Stimulated activated naive CD8-positive, alpha-beta T cell treated with anti-CD3 and anti-CD28 coated beads, Interleukin-15, Interleukin-2, amounts not matched to agents 100 ng/mL and 50 ng/mL, for 24 hours (primary cell): Measurements from ENCODE around the gene TMEM181.
A peak's percentile ranks its signal among the peaks of the same experiment; 100 is the strongest.

Experiments used
- H3K27ac Mint-ChIP-seq: one replicate; pipeline ENCODE4 v1.8.0; 2021; ENCODE audit warnings: mild to moderate bottlenecking, mixed read lengths
- H3K27me3 Mint-ChIP-seq: one replicate; pipeline ENCODE4 v1.8.0; 2021; ENCODE audit warnings: mixed read lengths
- H3K36me3 Mint-ChIP-seq: one replicate; pipeline ENCODE4 v1.8.0; 2021; ENCODE audit warnings: low read depth, mixed read lengths
- H3K4me1 Mint-ChIP-seq: one replicate; pipeline ENCODE4 v1.8.0; 2021; ENCODE audit warnings: low read depth, mixed read lengths
- H3K4me3 Mint-ChIP-seq: one replicate; pipeline ENCODE4 v1.8.0; 2021; ENCODE audit warnings: mild to moderate bottlenecking, mixed read lengths
- H3K9me3 Mint-ChIP-seq: one replicate; pipeline ENCODE4 v1.8.0; 2021; ENCODE audit warnings: mixed read lengths

The TMEM181 gene

DNA sequence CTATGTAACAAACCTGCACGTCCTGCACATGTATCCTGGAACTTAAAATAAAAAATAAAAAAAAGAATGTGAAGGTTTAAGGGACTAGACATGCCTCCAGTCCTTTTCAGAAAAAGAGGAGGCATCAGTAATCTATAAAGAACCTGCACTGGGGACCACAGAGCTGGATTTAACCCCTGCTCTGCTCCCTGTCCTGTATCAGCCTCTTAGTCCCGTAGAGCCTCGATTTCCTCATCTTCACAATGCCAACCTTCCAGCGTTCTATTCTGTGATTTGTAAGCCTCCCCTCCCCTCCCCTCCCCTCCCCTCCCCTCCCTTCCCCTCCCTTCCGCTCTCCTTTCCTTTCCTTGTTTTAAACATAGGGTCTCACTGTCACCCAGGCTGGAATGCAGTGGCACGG is 31.1 kb upstream of the TMEM181 start:
- no peak overlapping the region for H3K4me3 Mint-ChIP-seq
- H3K36me3 Mint-ChIP-seq = peaks cover 4% of the 10 kb centered on the region
- peaks cover 23% of the 10 kb centered on the region for H3K9me3 Mint-ChIP-seq

DNA sequence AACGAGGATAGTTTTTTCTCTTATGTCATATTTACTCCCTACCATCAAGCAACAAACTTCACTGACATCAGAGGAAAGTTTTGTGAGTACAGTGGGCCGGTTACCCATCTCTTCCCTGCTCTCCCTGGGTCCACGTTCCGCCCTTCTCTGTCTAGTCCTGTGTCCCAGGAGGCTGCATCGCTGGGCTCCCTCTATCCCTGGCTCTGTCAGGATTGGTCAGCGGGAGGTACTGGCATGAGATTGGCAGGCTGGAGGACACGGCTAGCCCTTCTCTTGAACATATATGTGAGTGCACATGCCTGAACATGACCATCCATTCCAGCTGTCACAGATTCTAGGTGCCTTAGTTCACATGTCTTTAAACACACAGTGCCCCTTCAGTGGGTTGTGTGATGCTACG is 30.3 kb upstream of the TMEM181 start:
- Mint-ChIP-seq H3K4me1 (no peaks in the 10 kb centered on the region), H3K27ac (no peak overlapping the region), H3K27me3 (peaks cover 63% of the 10 kb centered on the region), H3K9me3 (peaks cover 23% of the 10 kb centered on the region), H3K4me3 (no peak overlapping the region), H3K36me3 (peaks cover 4% of the 10 kb centered on the region)

More for the DNA sequence above, 31.1 kb upstream of the TMEM181 start:
- no peak overlapping the region for H3K27ac Mint-ChIP-seq
- no peaks in the 10 kb centered on the region for H3K4me1 Mint-ChIP-seq
- peaks cover 66% of the 10 kb centered on the region for H3K27me3 Mint-ChIP-seq

DNA sequence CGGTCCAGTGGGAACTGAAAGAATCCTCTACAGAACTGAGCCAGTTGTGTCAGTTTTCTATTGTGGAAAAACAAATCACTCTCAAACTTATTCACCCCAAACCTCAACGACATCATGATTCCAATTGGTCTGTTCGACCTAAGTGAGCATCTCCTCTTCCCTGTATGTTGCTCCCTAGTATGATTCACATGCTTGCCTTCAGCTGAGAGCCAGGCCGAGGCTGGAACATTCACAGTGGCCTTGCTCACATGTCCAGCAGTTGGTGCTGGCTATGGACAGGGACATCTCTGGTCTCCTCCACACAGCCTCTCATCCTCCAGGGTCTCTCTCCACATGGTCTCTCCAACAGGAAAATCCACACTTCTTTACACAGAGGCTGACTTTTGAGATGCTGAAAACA is 28.3 kb upstream of the TMEM181 start:
- Mint-ChIP-seq H3K4me3 (no peak overlapping the region), H3K4me1 (no peaks in the 10 kb centered on the region), H3K27me3 (peaks cover 56% of the 10 kb centered on the region), H3K27ac (no peak overlapping the region), H3K36me3 (peaks cover 4% of the 10 kb centered on the region), H3K9me3 (peaks cover 27% of the 10 kb centered on the region)

- Mint-ChIP-seq H3K4me1 (no peaks in the 10 kb centered on the region), H3K27ac (no peak overlapping the region), H3K27me3 (peaks cover 52% of the 10 kb centered on the region), H3K36me3 (peaks cover 4% of the 10 kb centered on the region), H3K9me3 (peaks cover 27% of the 10 kb centered on the region), H3K4me3 (no peak overlapping the region)
These were observed 27.9 kb upstream of the TMEM181 start for GRCh38 chr6:158531970-158532369.

- Mint-ChIP-seq H3K27me3 (peaks cover 67% of the 10 kb centered on the region), H3K9me3 (peaks cover 19% of the 10 kb centered on the region), H3K4me3 (peak overlapping the region; percentile 64), H3K36me3 (peaks cover 4% of the 10 kb centered on the region), H3K4me1 (no peaks in the 10 kb centered on the region), H3K27ac (no peak overlapping the region)
These were observed 23.6 kb upstream of the TMEM181 start for GRCh38 chr6:158536084-158536890.

DNA sequence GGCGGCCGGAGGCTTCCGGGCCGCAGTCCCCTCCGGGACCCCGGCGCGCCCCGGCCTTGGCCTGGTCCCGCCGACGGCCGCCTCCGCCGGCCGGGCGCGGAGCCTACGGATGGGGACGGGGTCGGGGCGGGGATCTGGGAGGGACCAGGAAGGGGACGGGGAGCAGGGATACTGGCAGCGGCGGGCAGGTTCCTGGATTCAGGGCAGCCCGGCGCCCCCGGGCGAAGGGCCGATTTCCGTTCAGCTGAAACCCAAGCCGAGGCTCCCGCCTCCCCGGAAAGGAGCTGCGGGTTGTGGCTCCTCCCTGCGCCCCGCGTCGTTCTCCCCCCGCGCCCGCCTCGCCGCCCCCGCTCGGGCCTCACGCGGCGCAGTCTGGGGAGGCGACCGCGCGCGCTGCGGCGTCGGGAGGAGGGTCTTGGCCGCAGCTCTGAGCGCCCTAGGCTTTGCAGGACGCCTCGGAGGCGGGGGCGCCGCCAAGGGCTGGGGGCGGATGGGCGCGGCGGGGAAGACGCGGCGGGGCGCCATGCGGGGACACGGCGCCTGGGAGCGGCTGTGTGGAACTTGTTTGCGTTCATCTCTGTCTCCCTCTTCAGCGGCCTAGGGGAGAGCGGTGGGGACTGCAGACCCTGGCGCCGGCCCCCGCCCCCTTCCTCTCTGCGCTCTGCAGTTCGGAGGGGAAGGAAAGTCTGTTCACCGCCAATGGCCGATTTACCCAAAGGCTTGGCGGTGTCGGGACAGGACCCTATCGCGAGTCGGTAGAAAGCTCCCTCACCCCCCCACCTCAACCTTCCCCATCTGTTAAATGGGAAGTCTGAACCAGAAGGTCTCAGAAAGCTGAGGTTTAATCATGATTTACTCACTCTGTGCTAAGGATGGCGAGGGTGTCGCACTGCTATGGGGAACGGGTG is 22.7 kb upstream of the TMEM181 start:
- H3K27ac Mint-ChIP-seq = no peak overlapping the region
- H3K27me3 Mint-ChIP-seq = peaks cover 66% of the 10 kb centered on the region
- no peaks in the 10 kb centered on the region for H3K4me1 Mint-ChIP-seq
- H3K36me3 Mint-ChIP-seq = peaks cover 4% of the 10 kb centered on the region
- H3K9me3 Mint-ChIP-seq = peaks cover 11% of the 10 kb centered on the region
- peak overlapping the region; percentile 60 for H3K4me3 Mint-ChIP-seq

DNA sequence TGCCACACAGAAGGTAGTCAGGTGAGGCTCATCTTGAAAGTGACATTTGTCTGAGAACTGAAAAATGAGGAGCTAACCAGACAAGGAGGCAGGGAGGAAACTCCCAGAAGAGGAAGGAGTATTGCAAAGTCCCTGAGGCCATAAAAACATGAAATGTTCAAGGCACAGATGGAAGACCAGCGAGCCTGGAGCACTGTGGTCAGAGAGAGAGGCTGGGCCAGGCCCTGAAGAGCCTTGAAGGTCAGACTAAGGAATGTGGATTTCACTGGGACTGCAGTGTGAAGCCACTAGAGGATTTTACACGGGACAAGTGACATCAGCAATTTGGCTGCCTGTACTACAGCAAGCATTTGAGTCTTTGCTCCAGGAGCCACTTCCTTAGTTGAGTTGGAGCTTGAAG is 21.1 kb upstream of the TMEM181 start:
- Mint-ChIP-seq H3K36me3 (no peaks in the 10 kb centered on the region), H3K27me3 (peaks cover 61% of the 10 kb centered on the region), H3K4me1 (no peaks in the 10 kb centered on the region), H3K9me3 (peaks cover 4% of the 10 kb centered on the region), H3K4me3 (no peak overlapping the region), H3K27ac (no peak overlapping the region)

- no peak overlapping the region for H3K27ac Mint-ChIP-seq
- peaks cover 58% of the 10 kb centered on the region for H3K27me3 Mint-ChIP-seq
- no peak overlapping the region for H3K4me3 Mint-ChIP-seq
- H3K4me1 Mint-ChIP-seq = no peaks in the 10 kb centered on the region
- no peaks in the 10 kb centered on the region for H3K36me3 Mint-ChIP-seq
- peaks cover 4% of the 10 kb centered on the region for H3K9me3 Mint-ChIP-seq
These were observed 20.5 kb upstream of the TMEM181 start for GRCh38 chr6:158539413-158539812.

DNA sequence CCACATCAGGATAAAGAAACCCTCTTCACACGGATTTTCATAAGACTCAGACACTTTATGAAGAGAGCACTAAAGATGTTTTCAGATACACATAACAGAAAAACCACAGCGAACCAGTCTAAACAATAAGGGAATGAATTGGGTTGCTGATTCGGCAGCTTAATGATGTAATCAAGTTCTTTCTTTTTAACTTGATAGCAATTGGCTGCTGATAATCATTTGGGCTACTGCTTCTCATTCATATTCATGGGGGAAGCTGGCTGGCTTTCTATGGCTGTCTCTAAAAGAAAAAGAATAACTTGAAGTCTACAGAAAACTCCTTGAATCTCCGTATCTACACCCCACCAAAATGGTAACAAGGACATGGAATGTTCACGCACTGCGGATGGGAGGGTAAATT is 20.0 kb upstream of the TMEM181 start:
- Mint-ChIP-seq H3K4me3 (no peak overlapping the region), H3K4me1 (no peaks in the 10 kb centered on the region), H3K9me3 (peaks cover 4% of the 10 kb centered on the region), H3K27ac (no peak overlapping the region), H3K36me3 (no peaks in the 10 kb centered on the region), H3K27me3 (peaks cover 54% of the 10 kb centered on the region)

- no peaks in the 10 kb centered on the region for H3K4me1 Mint-ChIP-seq
- H3K4me3 Mint-ChIP-seq = no peak overlapping the region
- no peaks in the 10 kb centered on the region for H3K9me3 Mint-ChIP-seq
These were observed 16.2 kb upstream of the TMEM181 start for GRCh38 chr6:158543606-158544185.

DNA sequence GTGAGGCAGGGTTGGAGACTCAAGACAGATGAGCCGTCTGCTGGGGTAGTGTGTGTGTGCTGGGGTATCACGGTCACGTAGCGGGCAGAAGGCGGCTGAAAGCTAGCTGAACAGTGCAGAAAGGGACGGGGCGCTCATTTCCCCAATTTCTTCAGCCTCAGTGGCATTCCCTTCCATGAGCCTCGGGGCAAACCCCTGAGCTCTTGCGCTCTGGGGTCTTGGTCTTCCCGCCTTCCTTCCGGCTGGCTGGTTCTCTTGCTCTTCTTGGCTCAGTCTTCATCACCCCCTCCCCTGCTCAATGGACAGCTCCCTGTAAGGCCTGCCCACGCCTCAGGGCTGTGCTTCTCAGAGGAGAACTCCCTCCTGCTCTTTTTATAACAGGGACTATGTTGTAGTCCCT is 15.5 kb upstream of the TMEM181 start:
- Mint-ChIP-seq H3K4me3 (no peak overlapping the region), H3K27ac (no peak overlapping the region), H3K4me1 (no peaks in the 10 kb centered on the region), H3K36me3 (no peaks in the 10 kb centered on the region), H3K9me3 (no peaks in the 10 kb centered on the region), H3K27me3 (peaks cover 25% of the 10 kb centered on the region)

More at GRCh38 chr6:158543606-158544185, 16.2 kb upstream of the TMEM181 start:
- Mint-ChIP-seq H3K27ac (no peak overlapping the region), H3K27me3 (peaks cover 32% of the 10 kb centered on the region), H3K36me3 (no peaks in the 10 kb centered on the region)

GRCh38 chr6:158545043-158545966 is 14.6 kb upstream of the TMEM181 start:
- no peaks in the 10 kb centered on the region for H3K4me1 Mint-ChIP-seq
- H3K9me3 Mint-ChIP-seq = no peaks in the 10 kb centered on the region
- H3K36me3 Mint-ChIP-seq = no peaks in the 10 kb centered on the region
- H3K4me3 Mint-ChIP-seq = no peak overlapping the region
- H3K27ac Mint-ChIP-seq = no peak overlapping the region
- peaks cover 18% of the 10 kb centered on the region for H3K27me3 Mint-ChIP-seq

DNA sequence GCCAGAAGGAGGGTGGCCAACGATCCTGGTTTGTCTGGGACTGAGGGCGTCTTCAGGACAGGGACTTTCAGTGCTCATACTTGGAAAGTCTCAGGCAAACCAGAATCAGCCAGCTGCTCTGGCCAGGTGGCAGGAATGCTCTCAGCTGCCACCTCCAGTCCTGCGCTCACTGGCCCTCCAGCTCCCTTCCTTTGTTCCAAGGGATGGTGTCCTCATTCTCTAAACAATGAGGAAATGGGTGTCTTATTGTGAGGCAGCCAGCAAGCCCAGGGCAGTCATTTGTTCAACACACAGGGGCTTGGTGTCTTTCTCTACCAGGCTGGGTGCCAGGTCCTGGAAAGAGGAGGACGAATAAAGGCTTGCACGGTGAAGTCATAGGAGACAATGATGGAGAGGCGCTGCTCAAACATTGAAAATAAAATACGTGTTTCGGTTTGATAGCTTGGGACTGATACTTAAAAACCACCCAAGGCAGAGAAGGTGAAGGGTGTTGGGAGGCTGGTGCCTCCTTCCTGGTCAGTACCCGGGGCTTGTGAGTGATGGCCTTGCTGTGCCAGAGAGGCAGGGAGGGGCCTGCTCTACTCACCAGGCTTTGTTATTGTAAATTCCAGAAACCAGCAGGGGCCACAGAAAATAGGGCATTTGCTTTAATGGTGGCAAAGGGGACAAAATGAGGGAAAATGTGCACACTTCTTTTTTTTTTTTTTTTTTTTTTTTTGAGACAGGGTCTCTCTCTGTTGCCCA is 11.3 kb upstream of the TMEM181 start:
- Mint-ChIP-seq H3K4me1 (no peaks in the 10 kb centered on the region), H3K27ac (no peak overlapping the region), H3K27me3 (no peaks in the 10 kb centered on the region), H3K36me3 (no peaks in the 10 kb centered on the region), H3K4me3 (no peak overlapping the region), H3K9me3 (no peaks in the 10 kb centered on the region)
